WI38 (cell line): Measurements from ENCODE around the gene NFILZ.
"Not testable (repeated sequence)": the region's sequence is repeated elsewhere in the genome, so short reads cannot be mapped to it uniquely, and the experiment has no call there.

Source experiments
- H3K4me3 ChIP-seq: 2 replicates; pipeline ENCODE4 v1.5.1; 2011; ENCODE audit warnings: low read depth, mild to moderate bottlenecking, control low read depth, low read length
- TF ChIP-seq, protein P1 (sequence below): IDR thresholded peaks from 2 replicates; pipeline ENCODE4 v1.5.1; 2012; ENCODE audit warnings: low read depth, mild to moderate bottlenecking, control low read depth, low read length

NFILZ gene

DNA sequence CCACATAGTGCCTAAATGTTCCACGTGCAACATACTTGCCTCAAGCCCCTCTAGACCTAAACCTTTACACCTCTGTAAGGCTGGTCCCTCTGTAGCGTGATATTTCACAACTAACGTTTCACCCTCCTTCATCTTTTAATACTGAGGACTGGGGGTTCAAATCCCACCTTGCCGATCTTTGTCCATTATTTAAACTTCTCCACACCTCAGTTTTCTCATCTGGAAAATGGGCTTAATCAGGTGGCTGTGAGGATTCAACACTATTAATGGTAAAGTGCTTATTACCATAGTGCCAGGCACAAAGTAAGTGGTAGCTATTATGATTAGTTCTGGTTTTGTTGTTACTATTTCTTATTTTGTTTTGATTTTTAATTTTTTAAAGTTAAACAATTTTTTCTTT lies 12.4 kb upstream of the NFILZ start:
- TF ChIP-seq, protein P1, sequence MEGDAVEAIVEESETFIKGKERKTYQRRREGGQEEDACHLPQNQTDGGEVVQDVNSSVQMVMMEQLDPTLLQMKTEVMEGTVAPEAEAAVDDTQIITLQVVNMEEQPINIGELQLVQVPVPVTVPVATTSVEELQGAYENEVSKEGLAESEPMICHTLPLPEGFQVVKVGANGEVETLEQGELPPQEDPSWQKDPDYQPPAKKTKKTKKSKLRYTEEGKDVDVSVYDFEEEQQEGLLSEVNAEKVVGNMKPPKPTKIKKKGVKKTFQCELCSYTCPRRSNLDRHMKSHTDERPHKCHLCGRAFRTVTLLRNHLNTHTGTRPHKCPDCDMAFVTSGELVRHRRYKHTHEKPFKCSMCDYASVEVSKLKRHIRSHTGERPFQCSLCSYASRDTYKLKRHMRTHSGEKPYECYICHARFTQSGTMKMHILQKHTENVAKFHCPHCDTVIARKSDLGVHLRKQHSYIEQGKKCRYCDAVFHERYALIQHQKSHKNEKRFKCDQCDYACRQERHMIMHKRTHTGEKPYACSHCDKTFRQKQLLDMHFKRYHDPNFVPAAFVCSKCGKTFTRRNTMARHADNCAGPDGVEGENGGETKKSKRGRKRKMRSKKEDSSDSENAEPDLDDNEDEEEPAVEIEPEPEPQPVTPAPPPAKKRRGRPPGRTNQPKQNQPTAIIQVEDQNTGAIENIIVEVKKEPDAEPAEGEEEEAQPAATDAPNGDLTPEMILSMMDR = no peak
- no peak overlapping the region for H3K4me3 ChIP-seq

DNA sequence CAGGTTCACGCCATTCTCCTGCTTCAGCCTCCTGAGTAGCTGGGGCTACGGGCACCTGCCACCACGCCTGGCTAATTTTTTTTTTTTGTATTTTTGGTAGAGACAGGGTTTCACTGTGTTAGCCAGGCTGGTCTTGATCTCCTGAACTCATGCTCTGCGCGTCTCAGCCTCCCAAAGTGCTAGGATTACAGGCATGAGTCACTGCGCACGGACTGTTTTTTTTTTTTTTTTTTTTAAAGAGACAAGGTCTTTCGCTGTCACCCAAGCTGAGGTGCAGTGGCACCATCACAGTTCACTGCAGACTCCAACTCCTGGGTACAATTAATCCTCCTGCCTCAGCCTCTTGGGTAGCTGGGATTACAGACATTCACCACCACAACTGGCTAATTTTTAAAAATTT lies 11.7 kb upstream of the NFILZ start:
- no peak overlapping the region for H3K4me3 ChIP-seq
- TF ChIP-seq, protein P1 = no peak

DNA sequence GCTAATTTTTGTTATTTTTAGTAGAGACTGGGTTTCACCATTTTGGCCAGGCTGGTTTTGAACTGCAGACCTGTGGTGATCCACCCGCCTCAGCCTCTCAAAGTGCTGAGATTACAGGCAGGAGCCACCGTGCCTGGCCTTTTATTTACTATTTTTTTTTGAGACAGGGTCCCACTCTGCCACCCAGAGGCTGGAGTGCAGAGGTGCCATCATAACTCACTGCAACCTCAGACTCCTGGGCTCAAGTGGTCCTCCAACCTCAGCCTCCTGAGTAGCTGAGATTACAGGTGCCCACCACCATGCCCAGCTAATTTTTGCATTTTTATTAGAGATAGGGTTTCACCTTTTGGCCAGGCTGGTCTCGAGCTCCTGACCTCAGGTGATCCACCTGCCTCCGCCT lies 7.5 kb upstream of the NFILZ start:
- not testable (repeated sequence) for H3K4me3 ChIP-seq
- TF ChIP-seq, protein P1 = 0 out of 2 replicates have a peak, but pooled peaks have one; percentile 16

DNA sequence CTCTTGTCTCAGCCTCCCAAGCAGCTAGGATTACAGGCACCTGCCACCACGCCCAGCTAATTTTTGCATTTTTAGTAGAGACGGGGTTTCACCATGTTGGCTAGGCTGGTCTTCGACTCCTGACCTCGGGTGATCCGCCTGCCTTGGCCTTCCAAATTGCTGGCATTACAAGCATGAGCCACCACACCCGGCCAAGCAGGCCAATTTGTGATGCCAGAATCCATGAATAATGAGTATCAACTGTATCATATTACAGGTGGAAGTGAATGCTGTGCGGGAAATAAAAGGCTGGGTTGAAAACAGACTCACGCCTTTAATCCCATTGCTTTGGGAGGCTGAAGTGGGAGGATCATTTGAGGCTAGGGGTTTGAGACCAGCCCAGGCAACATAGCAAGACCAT lies 3.6 kb upstream of the NFILZ start:
- TF ChIP-seq, protein P1 = no peak
- H3K4me3 ChIP-seq = no peak overlapping the region

DNA sequence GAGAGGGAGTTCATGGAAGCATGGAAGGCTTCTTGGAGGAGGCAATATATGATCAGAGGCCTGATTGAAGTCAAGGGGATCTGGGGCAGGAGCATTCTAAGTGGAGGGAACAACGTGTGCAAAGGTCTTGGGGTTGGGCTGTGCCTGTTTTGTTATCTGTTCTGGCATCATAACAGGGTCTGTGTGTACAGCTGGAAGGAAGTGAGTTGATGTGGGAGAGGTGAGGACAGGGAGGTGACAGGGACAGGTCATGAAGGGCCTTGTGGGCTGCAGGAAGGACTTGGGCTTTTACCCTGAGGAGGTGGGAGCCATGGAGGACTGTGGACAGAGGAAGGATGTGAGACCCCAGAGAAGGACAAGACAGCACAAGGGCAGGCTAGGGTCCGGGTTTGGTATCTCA lies 1.2 kb upstream of the NFILZ start:
- TF ChIP-seq, protein P1 = no peak
- no peak overlapping the region for H3K4me3 ChIP-seq

DNA sequence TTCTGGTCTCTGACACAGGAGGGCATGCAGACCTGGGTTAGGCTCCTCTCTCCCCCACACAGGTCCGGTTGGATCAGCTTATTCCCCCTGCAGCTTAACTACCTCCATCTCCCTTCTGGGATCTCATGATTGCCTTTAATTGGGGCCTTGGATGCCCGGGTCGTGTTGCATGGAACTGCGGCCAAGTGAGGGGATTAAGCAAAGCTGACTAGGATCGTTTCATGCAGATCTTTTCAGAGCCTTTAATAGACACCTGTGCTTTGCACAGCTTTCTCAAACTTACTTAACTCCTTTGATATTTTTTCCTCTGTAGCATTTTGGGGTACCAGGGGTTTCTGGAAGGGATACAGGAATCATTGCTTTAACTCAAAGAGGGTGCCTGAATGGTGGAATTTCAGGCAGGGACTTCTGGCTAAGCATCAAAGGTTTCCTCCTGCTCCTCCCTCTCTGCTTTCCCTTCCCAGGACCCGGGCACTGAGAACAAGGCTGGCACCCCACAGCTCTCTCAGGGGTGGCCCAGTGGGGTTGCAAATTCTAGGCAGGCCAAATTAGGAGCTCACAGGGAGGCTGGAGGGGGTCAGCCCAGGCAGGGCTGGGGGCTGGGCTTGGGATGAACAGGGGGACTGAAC lies 477 bp downstream of the NFILZ start:
- TF ChIP-seq, protein P1 = no peak

DNA sequence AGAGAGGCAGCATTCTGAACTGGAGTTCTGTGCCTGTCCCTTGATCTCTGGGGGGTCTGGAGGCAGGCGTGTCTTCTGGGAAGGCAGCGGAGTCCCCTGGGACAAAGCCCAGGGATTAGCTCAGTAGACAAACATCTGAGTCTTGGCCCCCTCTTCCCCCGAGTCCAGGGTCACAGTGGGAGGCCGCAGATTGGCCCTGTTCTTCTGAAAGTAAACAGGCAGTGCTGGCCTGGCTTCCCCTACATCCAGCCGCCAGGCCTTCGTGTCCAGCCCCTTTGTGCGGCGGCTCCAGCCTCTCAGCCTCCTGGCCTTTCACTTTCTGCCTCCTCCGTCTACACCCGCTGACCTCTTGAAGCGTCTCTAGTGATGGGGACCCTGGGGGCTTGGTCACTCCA lies 989 bp downstream of the NFILZ start:
- no peak overlapping the region for H3K4me3 ChIP-seq
- TF ChIP-seq, protein P1 = no peak

More for the DNA sequence above, 477 bp downstream of the NFILZ start:
- no peak overlapping the region for H3K4me3 ChIP-seq
